NCI-H69 (cell line): ENCODE results near the gene NAV2.
"Not testable (repeated sequence)": the region's sequence is repeated elsewhere in the genome, so short reads cannot be mapped to it uniquely, and the experiment has no call there.

Experiments
- DNase-seq: peaks from one replicate; lab custom pipeline; 2025; lab: John Stamatoyannopoulos, UW

Gene NAV2

DNA sequence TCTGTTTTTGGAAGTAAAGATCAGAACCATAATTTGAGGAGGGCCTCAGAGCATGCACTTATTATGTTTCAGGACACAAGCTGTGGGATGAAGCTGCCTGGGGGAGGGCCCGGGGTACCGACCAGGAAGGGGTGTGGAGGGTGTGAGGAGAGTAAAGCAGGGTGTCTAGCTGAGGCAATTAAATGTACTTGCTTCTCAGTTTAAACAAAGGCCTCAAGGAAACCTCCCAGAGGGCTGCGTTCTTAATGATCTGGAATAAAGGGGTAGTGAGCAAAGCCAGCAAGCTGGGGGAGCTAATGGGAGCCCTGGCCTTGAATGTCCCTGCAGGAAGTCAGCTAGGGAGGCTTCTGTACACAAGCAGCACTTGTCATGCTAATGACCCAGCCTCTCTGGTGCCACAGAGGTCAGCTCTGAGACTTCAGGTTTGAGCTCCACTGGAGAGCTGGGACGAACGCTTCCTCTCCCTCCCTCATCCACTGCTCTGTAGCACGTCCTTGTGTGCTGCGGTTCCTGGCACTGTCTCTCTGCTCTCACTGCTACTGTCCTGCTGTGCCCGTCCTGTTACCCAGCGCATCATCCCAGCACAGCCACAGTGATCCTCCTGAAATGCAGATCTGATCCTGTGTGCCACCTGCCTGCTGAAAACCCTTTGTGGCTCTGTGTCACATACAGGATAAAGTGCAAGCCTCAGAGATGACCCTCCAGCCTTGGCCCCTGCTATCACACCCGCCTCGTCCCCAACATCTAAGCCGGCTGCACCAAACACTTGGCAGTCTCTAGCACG is 287.9 kb downstream of the NAV2 start:
- peak; percentile 100 for DNase-seq

DNA sequence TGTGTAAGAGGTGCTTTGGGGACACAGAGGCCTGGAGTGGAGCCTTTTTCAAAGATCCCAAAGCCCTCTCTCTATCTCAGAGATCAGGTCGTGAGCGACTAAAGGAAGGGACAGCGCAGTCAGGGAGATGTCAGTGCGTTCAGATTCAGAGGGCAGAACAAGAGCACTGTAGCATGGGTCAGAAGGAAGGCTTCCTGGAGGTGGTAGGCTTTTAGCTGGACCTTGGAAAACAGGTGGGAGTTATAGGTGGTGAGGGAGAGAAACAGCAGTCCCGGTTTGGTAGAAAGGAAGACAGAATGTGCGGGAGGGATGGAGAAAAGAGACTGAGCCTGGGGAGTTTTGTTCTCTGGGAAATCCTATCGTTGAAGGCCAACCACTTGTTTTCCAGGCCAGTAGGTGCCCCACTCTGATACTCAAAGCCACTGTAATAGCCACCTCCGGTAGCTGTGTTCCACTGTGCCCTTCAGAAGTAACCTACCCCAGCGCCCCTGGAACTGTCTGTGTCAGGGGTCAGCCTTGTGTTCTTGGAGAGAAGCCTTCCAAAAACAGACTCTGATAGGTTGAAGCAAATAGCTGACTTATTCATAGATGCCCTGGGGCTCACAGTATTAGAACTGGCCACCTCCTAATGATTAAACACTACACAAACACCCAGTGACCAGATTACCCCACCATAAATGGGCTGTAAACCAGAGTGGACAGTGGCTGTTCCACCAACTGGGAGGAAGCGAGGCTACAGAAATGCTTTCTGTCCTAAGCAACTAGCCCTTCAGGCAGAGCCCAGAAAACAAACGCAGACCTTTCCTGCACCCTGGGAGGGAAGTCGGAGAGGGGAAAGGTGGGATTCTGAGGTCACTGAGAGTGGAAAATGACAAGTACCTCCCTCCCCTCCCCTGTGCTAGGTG is 289.9 kb downstream of the NAV2 start:
- DNase-seq, result peak; percentile 56

DNA sequence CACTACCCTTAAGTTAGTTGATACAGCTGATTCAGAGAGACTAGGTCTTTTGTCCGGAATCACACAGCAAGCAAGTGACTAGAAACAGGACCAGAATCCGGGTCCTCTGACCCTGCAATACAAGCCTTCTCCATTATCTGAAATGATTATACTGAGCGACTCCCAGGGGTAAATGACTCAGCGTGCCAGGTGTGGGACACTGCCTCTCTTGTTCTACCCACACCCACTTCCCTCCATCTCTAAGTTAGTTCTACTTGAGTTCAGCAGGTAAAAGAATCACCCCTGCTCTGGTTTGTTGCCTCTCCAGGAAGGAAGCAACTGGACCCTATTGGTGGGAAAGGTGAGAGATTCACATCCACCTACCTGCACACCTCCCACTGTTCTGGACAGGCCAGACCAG is 290.7 kb downstream of the NAV2 start:
- DNase-seq, result peak; percentile 82

DNA sequence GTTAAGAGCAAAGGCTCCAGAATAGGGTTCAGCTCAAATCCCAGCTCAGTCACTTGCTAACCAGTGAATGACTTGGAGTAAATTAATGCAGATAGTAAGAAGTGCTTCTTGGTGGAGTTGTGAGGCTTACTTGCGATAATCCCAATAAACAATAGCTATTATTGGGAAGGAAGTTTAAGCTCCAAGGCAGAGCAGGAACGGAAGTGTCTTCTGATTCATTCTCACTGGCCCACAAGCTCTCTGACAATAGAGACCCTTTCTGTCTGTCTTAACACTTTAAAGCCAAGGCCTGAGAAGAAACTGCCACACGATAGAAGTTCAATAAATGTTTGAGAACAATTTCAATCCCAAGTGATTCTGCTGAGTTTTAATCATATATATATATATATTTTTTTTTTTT is 292.2 kb downstream of the NAV2 start:
- no peak for DNase-seq

DNA sequence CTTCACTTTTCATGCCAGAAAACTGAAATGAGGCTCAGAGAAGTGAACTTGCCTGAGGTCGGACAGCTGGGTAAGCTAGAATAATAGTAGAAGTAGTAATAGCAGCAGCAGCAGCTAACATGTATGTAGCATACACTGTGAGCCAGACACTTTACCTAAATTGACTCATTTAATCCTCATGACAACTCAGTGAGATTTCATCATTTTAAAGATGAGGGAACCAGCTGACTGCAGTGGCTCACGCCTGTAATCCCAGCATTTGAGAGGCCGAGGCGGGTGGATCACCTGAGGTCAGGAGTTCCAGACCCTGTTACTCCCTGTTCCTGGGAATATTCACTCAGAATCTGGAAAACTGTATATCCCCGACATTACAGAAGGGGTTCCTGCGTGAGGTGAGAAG is 293.1 kb downstream of the NAV2 start:
- peak; percentile 56 for DNase-seq

DNA sequence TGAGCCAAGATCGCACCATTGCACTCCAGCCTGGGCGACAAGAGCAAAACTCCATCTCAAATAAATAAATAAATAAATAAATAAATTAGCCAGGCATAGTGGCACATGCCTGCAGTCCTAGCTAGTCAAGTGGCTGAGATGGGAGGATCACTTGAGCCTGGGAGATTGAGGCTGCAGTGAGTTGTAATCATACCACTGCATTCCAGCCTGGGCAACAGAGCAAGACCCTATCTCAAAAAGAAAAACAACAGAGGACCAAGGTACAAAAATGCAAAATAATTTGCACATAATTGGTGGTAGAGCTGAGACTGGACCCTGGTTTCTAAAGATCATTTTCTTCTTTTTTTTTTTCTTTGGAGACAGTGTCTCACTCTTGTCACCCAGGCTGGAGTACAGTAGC is 294.0 kb downstream of the NAV2 start:
- not testable (repeated sequence) for DNase-seq

DNA sequence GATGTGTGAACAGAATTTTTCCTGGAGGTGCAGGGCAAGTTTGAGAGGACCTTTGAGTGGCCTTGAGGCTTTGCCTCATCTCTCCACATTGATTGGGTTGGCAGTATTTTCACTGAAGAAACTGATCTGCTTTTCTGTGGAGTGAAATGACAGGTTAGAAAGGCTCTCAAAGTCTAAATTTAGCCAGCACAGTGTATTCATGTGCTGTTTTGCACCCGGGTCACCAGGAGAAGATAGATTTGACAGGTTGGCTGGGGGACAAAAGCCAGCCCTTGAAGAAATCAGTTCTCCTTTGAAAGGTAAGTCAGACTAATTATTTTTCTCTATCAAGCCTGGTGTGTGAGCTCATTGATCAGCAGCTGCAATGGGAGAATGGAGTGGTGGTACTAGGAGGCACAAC is 294.7 kb downstream of the NAV2 start:
- DNase-seq, result no peak

DNA sequence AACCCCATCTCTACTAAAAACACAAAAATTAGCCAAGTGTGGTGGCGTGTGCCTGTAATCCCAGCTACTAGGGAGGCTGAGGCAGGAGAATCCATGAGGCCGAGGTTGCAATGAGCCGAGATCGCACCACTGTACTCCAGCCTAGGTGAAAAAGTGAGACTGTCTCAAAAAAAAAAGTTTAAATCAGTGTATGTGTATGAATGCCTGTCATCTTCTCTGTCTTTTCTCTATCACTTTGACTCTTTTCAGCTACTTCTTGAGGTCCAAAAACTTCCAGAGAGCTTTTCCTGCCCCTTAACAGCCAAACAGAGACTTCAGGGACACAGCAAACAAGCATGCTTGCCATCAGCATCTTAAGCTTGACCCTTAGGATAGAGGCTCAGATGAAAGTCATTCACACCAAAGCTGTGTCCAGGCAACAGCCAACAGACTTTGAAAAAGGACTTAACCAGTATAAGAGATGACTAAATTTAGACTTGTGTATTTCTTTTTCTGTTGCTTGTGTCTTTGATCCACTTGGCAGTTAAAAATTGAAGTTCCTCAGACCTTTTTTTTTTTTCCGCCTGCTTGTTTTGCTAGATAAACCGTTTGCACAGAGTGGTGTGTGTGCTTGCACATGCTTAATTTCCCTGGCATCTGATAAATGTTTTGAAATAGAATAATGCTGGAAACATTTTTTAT is 295.7 kb downstream of the NAV2 start:
- DNase-seq, result no peak

DNA sequence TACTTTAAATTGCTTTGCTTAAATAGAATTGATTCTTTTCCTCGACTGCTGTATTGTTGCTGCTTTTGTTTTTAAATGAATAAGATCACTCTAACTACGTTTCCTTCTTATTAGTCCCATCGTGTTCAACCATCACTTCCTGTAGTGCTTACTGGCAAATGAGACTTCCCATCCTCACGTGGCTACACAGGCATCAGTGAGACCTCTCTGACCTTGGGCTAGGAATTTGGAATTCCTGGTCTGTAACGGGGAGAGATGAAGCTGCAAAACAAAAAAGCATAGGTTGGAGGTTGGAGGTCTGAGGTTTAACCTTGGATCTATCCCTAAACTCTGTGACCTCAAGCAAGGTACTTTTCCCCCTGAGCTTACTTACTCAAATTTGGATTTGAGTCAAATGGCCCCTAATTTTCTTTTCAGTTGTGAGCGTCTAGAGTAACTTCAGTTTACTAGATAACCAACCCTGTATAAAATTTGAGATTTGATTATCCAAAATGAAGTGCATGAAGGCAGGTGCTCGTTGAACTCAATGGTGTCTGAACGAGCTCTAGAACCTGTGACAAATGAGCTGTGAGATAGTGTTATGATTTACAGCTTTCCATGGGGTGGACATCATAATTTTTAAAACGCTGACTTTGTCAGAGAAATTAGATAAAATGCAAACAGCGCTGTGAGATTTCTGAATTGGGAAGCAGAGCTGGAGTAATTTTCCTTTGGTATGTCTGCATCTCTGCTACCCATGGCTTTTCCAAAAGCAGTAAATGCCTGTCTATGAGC is 296.4 kb downstream of the NAV2 start:
- no peak for DNase-seq

DNA sequence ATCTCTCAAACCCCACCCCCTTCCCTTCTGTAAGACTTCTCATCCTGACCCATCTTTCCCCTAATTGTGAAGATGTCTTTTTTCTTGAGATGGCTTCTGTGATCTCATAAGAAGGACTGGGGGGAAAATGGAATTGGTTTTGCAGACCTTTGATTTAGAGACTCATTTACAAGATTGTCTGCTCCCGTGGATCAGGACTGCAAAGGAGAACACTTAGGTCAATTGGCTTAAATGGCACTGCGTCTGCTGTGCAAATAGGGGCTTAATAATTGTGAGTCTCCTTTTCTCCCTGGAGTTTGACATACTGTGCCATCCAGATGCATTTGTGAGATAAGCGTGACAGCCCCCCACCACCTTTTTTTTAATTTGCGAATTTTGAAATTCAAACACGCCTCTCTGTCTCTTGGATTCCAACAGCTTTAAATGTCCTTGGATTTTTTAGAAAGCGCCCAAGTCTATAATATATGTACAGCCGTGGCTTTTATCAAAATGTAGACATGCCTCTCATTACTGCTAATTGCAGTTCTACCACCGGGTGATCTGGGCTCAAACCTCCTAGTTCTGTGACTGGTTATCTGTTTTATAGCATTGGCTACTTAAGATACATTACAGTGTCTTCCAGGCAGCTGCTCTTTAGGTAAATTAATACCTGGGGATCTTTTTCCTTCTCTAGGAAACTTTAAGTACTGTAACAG is 297.7 kb downstream of the NAV2 start:
- peak; percentile 85 for DNase-seq

DNA sequence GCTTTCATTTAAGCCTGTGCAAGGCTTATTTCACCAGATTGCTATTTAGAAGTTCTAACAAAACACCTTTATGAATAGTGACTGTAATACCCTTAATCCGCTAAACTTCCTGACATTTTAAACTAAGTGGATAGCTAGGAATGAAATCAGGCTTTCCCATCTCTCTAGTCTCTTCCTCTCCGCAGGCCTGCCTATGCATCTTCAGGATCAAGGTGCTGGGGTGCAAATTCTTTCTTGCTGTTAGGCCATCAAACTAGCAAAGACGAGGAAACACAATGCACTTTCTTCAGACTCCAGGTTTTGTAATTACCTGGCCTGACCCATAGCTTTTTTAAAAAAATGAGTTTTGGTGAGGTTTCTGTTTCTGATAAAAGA is 298.2 kb downstream of the NAV2 start:
- DNase-seq, result peak; percentile 74

DNA sequence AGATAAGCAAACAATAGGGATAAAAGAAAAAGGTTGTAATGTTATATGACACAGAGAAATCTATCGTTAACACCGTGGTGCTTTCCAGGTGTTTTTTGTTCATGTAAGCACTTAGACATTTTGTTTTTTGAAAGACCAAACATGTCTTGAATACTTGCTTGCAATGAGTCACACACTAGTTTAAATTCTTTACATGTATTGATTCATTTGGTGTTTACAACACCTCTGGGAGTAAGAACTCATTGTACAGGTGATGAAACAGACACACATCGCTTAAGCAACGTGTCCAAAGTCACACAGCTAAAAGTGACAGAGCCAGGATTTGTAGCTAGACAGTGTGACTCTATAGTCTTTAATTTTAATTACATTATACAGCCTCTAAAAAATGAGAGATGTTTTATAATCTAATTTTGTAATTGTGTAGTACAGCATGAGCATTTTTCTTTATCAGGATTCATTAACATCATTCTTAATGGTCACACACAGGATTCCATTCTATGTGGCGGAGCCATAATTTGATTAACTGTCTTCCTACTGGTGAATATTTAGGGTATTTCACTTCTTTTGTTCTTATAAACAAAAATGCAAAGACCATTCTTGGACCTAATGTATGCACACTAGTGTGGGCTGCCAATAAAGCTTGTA is 298.8 kb downstream of the NAV2 start:
- DNase-seq, result peak; percentile 68

DNA sequence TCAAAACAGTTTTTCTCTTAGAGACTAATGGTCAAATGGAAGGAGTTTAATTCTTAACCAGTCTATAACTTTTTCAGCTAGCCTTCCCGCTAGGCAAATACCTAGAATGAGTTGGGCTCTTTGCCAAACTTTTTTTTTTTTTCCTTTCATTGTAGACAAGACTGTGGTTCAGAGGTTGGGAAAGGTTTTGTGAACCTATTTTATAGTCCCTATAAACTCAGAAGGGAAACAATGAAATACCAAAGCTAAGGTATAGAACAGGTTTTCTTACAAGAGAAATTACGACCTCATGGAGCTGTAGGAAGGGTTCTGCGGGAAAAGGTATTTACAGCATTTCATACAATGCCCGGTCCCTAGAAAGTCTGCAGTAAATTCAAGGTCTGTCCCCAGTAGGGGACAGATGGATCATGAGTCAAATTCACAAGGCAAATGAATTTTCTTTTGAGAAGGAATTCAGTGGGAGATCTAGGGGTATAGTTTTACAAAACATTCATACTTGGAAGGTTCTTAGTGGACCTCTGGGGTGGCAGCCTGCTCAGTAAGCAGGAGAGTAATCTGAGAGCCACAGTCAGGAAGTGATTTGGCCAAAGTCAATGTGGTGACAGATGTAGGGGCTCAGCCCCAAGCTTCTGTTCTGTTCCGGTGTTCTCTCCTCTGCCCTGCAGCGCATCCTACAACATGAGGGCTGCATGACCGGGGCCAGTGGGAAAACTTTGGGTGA is 300.9 kb downstream of the NAV2 start:
- DNase-seq, result peak; percentile 86

DNA sequence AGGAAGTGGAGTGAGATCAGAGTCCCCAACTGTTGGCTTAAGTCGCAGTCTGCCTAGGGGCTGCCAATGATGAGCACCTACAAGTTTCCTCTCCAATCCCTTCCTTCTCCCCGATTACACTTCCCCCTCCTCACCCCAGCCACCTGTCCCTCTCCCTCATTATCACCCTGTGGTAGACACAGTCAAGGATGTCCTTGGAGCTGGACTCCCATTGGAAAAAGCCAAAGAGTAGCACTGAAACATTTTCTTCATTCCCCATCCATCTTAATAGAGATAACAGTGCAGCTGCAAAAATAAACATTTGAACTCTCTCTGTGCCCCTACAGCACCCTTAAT is 301.4 kb downstream of the NAV2 start:
- peak; percentile 75 for DNase-seq

DNA sequence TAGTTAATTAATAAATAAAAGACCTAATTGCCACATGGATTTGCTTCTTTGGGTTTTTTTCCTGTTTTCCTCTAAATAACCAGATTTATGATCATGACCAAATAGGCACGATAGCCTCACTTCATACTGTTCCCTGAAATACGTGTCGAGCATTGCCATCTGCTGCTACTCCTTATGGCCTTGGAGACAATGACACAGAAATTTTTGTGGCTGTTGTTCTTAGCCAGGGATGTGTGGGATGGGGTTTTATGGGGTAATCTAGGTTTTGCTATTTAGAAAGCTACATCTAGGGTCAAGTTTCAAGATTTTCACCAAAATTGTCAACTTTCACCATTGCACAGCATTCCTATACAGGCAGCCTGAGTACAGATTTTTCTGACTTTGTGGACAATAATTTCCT is 302.5 kb downstream of the NAV2 start:
- DNase-seq, result no peak

DNA sequence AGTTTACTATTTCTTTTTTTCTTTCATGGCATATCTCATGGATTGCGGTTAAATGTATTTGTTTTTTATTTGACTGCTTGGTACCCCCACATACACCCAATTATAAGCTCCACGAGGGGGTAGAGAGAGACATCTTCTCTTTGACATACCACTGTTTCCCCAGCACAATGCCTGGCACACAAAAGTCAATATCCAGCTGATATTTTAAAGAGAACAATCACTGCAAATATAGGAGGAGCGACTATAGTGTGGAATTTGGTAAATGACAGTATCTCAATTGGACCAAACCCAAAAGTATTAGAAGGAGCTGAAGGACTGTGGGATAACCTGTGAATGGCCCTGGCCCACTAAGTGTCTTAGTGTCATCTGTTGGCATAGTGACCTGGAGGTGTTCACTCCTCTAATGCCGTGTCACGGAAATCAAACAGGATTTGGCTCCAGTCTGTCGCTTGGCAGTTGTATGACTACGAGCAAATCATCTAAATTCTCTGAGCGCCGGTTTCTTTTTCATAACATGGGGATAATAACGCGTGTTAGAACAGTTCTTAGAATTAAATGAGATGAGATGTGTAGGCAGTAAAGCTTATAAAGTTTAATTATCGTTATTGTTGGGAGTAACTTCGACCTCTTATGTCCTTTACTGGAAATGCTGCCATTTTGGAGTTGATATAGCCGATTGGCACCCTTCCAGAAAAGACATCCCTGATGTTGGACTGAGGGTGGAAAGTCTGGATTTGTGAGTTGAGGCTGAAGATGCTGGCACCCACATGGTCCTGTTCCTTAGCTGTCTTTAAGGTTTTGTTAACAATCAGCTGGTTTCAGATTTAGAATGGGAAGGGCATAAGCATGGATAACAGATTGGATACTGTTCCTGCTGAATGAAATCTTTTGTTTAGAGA is 303.1 kb downstream of the NAV2 start:
- DNase-seq, result peak; percentile 41

DNA sequence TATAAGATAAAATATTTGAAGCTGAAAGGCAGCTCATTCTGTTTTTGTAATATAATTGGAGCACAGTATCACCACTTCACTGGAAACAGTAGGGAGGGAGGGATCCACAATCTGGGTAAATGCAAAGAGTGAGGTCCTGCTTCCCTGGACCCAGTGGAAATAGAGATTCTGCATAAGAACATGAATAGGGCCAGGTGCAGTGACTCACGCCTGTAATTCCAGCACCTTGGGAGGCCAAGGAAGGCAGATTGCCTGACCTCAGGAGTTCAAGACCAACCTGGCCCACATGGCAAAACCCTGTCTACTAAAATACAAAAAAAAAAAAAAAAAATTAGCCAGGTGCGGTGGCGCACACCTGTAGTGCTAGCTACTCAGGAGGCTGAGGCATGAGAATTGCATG is 303.9 kb downstream of the NAV2 start:
- DNase-seq, result peak; percentile 48

DNA sequence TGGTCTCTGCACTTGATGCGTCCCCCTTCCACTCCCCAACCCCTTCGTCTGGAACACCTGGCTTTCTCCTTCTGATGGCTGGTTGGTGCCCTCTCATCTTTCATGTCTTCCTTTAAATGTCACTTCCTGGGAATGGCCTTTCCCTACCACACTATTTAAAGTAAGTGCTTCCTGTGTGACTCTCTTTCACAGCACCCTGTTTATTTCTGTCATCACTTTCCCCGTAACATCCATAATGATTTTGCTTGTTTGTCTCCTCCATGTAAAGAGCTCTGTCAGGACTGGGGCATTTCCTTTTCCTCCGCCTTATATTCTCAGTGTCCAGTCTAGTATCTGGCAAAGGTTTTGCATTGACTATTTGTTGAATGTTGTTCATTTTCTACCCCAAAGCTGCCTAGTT is 304.7 kb downstream of the NAV2 start:
- DNase-seq, result peak; percentile 37

DNA sequence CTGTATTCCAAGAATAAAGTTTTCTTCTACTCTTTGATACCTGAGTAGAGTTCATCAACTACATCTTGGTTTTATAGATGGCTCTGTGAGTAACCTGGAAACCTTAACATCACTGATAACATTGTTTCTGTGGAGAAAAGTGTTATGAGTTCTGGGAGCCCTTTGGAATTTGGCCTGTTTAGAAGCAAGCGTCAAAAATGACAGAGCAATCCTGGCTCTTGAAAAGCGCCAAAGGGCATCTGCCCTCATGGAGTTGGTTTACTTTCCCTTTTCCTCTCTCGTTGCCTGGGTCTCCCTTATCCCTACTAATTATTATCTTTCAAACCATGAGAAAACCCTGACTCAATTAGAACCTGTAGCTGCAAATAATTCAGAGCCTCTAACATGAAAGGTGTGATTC is 307.6 kb downstream of the NAV2 start:
- DNase-seq, result no peak
